Effector CD4-positive, alpha-beta T cell (primary cell): ENCODE results near the gene EXTL2.
"Not testable (repeated sequence)": the region's sequence is repeated elsewhere in the genome, so short reads cannot be mapped to it uniquely, and the experiment has no call there.

Experiments used
- DNase-seq: peaks from one replicate; pipeline ENCODE4 v3.0.0-alpha.2; 2020
- total RNA-seq: gene quantifications from one replicate; lab custom pipeline; 2026; lab: John Stamatoyannopoulos, UW

The EXTL2 gene, protein sequence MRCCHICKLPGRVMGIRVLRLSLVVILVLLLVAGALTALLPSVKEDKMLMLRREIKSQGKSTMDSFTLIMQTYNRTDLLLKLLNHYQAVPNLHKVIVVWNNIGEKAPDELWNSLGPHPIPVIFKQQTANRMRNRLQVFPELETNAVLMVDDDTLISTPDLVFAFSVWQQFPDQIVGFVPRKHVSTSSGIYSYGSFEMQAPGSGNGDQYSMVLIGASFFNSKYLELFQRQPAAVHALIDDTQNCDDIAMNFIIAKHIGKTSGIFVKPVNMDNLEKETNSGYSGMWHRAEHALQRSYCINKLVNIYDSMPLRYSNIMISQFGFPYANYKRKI
- total RNA-seq = 4.3 reads per million, percentile 17 among the genes with 10 or more reads in this experiment

DNA sequence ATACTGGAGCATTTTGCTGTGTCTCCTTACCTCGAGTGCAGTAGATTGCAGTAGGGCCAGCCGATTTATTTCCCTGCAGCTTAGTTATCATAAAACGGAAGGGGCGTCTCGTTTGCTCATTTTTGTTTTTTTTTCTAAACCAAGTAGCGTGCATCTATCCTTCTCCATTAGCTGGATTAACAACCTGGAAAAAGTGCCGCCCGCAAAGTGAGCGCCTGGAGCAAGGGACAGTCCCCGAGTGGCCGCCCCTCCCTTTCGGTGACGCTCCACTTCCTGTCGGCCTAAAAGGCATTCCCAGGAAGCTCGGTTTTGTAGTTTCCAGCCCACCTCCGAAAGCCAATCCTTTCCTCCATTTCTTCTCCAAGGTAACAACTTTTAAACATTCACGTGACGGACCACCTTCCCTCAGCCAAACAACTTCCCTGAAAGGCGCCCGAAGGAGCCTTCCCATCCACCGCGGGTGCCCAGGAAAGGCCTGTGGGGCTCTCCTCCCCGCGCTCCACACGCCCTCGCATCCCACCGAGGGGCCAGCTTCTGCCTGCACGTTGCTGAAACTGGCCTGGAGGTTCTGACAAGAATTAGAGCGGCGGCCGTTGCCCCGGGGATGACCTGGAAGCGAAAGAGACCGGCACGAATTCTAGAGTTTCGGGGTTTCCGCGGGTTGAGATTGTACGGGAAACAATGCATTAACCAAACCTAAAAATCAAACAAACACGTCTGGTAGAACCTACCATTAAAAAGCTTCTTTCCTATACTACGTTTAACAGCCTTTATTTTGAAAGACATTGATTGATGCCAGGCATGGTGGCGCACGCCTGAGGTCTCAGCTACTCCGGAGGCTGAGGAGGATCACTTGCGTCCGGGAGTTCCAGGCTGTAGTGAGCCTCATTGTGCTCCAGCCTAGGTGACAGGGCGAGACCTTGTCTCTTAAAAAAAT lies at the start of gene EXTL2:
EXTL2 (minus strand) TSS at position 240 of the 937 bp plus-strand sequence. CDS start 6,085 bp downstream, outside the sequence.
- DNase-seq = peak; percentile 49

DNA sequence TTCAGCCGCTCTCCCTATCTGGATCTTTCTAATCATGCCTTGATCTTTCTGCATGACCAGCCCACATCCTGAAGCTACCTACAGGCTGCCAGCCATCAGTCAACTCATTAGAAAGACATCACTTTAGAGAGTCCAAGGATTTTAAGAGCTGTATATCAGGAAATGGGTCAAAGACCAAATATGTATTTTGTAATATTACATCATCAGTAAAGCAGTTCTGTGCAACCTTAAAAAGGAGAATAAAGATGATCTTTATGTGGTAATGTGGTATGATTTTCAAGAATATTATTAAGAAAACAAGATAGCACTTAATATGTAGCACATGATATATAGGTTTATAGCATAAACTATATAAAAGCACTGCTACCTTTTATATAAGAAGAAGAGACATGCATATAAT lies 48.9 kb upstream of the EXTL2 start:
- DNase-seq = no peak

DNA sequence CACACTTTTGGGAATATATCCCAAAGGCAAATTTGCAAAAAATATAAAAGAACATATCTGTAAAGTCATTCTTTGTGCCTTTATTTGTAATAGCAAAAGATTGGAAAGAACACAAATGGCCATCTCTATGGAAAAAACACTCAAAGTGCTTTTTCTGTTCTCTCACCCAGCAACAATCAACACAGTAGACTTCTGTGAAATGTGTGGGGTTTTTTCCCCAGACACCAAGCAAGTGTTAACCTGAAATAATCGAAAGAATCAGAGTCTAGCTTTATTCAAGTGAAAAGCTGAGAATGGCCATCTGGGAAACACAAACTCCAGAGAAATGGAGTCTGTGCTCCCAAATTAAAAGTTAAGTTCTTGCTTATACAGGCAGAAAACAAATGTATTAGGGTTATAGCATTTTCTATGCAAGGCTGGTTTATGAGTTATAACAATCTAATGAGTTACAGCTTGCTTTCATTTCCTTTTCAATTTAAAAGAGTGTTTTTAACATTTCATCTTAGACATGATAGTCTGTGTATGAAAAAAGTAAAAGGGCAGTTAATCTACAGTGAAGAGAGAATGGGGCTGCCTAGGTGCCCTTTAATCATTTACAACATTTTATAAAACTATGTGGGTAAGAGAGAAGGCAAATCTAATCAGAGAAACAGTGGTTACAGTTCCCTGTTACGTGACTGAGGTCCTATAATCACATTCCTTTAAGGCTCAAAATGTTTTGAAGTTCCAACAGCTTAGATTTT lies 47.8 kb upstream of the EXTL2 start:
- no peak for DNase-seq

DNA sequence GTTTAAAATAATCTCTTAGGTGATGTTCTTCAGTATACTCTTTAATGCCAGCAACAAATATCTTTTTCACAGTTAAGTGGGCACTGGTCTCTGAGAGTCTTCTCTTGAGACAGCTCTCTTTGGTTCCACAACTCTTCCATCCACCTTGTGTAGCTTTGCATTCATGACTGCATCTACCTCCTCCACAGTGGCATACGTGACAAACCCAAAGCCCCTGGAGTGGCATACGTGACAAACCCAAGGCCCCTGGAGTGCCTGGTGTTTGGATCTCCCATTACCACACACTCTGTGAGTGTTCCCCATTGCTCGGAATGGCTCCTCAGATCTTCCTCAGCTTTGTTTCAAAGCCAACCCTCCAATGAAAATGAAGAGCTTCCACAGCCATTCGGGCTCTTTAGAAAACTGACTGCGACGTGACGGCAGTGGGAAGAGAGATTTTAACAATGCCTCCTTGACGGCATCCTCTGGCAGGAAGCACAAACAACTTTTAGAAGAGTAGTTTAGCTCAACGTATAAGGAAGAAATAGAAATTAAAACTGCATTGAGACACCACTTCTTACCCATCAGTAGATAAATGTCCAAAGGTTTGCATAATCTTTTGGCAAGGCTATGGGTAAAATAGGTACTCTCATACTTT lies 47.1 kb upstream of the EXTL2 start:
- no peak for DNase-seq

DNA sequence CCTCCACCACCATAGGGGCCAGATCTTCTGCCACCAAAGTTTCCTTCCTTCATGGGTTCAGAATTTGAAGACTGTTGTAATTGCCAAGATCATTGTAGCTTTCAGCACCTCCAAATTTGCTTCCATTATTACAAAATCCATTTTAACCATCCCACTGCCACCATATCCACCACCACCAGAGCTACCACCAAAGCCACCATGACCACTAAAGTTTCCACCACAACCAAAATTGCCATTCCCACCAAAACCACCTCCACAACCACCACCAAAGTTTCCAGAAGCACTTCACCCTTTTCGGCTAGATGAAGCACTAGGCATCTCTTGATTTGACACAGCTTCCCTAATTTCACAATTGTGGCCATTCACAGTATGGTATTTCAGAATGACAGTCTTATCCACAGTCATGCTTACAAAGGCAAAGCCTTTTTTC lies 46.5 kb upstream of the EXTL2 start:
- DNase-seq = no peak

DNA sequence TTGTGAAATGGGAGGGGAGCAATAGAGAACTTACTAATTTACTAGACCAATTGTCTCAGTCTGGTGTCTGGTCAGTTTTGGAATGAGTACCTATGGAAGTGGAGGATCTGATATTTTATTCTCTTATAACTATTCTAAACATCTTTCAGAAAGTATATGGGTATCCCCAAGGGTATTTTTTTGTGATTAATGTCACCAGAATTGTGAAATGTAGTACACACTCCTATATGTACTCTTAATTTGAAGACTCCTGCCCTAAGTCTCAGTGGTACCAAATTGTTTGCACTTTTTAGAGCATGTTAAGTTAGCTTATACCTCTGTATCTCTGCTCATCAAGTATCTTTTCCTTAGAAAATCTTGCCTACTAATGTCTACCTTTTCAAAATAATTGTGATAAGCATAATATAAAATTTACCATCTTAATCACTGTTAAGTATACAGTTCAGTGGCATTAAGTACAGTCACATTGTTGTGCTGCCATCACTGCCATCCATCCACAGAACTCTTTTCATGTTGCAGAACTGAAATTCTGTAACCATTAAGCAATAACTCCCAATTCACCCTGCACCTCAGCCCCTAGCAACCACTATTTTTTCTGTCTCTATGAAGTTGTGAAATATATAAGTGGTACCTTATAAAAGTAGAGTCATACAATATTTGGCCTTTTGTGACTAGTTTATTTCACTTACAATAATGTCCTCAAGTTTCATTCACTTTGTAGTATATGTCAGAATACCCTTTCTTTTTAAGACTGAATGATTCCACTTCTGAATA lies 41.7 kb upstream of the EXTL2 start:
- no peak for DNase-seq

DNA sequence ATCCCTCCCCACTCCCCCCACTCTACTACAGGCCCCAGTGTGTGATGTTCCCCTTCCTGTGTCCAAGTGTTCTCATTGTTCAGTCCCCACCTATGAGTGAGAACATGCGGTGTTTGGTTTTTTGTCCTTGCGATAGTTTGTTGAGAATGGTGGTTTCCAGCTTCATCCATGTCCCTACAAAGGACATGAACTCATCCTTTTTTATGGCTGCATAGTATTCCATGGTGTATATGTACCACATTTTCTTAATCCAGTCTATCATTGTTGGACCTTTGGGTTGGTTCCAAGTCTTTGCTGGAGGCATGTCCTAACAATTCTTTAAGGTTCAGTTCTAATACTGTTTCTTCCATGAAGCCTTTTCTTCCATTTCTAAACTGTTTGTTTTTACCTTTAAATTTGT lies 38.9 kb upstream of the EXTL2 start:
- DNase-seq = not testable (repeated sequence)

DNA sequence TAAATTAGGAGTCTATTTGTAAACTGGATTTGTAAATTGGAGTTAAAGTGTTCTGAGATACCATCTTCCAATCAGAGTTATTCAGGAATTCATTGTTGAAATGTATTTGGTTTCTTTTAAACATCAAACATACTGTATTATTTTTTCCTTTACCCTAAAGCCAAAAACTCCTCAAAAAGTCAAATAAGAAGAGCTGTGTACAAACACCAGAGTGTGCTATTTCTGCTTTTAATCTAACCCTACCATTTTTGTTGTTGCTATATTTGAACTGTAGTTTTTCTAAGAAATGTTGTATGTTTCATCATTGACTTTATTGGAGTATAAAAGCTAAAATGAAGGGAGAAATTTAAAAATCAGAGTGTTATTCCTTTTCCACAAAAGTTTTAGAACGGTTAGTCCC lies 37.1 kb upstream of the EXTL2 start:
- DNase-seq = no peak

DNA sequence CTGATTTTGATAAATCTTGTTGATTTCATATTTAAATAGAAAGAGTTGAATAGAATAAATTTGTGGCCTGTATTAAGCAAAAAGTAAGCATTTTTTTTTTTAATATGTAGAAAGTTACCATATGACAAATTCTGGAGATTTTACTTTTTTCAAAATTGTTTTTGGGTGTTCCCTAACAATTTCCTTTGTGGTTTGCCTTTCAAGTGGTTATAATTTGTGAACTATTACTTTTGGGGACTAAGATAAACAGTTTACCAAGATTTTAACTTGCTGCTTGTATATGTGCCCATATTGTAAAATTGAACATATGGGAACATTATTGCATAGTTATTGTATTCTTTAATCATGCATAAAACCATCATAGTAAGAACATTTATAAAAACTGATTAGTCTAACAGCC lies 35.9 kb upstream of the EXTL2 start:
- DNase-seq = no peak

DNA sequence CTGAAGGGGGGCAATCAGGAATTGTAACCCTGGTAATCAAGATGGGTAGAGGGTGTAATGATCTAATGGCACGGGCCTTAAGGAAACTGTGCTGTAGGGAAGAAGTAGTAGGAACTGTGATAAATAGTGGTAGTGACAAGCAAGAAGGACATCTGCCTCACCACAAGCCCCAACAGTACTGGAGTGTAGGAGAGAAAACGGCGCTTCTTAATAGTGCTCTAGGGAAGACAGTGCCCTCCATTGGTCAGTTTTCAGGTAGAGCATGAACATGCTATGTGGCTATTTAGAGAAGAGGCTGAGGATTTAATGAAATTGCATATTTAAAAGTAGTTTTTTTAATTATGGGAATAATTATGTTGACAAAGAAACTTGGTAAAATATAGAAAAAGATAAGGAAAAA lies 33.5 kb upstream of the EXTL2 start:
- DNase-seq = no peak

DNA sequence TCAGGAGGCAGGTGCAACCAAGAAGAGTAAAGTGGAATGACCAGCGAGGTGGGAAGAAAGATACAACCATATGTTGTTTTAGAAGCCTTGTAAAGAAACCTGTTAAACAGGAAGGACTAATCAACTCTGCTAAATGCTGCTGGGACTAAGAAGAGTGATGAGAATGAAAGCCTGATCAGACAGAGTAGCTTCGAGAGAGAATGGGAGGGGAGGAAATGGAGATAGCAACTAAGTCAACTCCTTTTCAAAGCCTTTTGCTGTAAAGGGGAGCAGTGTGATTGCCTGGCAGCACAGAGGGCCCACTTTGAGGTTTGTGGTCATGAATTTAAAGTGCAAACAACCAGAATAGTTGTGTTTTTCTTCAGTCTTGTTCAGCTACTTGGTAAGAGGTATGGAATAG lies 32.6 kb upstream of the EXTL2 start:
- DNase-seq = peak; percentile 30

DNA sequence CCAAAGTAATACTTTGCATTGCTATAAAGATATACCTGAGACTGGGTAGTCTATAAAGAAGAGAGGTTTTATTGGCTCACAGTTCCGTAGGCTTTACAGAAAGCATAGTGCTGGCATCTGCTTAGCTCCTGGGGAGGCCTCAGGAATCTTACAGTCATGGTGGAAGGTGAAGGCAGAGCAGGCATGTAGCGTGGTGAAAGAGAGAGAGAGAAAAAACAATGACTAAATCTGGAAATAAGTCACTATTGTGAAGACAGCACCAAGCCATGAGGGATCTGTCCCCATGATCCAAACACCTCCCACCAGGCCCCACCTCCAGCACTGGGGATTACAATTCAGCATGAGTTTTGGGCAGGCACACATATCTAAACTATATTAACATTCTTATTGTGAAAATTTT lies 31.6 kb upstream of the EXTL2 start:
- DNase-seq = no peak

DNA sequence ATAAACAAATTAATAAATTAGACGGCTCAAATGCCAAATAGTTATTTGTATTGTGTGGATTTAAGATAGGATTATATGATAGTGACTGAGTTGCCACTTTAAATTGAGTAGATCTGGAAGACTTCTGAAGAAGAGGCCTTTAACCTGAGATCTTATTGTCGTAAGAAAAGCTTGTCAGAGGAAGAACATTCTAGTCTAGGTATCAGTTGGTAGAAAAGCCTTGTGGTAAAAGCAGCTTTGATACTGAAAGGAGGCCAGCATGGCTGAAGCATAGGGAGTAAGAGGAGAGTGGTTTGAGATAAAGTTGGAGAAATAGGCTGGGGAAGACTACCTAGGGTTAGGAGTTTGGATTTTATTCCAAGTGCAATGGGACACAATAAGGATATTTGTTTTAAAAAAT lies 30.3 kb upstream of the EXTL2 start:
- no peak for DNase-seq

DNA sequence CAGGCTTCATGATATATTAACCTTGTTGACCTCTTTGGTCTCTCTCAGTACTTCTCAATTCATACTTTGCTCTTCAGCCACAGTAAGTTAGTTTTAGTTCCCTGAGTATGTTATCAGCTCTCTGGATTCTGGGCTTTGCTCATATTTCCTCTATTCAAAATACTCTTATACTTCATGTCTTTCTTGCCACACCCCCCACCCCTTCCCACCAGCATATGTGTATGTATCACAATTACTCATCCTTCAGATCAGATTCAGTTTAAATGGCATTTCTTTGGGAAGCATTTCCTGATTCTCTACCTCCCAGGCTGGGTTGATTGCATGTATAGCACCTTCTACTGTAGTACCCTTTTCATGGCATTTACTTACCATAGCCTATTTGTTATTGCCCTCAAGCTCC lies 29.6 kb upstream of the EXTL2 start:
- no peak for DNase-seq

DNA sequence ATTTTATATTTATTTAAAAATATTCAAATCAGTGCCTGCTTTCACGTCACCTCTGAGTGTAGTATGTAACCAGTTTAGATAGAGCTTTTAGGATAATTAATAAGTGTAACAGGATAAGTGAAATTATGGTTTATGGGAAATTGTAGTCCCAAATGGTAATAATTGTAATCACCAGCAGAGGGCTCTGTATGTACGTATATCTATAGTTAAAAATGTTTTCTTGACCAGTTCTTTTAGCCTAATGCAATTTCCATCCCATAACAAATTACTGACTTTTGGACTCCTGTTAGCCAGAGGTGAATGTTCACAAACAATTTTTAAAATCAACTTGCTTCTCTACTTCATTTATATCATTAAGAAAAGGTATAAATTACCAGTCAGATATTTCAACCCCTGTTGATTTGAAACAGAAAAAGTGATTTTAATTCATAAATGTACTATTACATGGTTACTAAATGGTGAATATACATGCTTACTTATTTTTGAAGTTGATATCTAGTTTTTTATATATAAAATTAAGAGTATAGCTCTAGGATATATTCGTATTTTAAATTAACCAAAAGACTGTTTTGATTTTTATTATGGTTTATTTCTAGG lies 26.6 kb upstream of the EXTL2 start:
- DNase-seq = peak; percentile 17

DNA sequence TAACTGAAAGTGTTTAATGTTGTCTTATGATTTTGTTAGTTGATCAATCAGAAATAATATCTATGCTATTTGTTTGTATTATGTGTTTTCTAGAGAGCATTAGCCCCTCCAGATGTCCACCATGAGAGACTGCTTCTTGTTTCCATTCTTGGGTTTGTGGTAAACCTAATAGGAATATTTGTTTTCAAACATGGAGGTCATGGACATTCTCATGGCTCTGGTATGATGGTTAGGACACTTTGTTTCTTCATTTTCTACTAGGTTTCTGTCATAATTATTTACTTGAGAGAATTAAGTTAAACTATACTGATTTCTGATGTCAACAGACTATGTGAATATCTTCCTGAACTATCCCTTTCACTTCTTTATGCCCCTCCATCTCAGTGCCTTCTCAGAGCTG lies 17.4 kb upstream of the EXTL2 start:
- DNase-seq = no peak

DNA sequence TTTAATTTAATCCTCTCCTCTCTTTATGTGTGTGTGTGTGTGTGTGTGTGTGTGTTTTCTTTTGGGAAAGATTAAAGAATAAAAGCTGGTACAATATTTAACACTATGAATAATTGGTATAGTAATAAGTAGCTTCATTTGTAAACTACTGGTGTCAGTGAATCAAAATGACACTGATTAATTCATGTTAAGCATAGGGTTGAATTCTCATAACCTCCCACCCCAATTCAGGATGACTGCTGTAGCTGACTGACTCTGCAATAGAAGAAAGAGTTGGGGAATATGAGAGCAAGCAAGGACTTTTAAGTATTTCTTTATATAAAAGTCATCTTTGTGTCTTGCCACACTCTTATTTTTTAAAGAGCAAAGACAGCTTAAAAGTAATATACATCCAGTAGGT lies 14.4 kb upstream of the EXTL2 start:
- DNase-seq = no peak

DNA sequence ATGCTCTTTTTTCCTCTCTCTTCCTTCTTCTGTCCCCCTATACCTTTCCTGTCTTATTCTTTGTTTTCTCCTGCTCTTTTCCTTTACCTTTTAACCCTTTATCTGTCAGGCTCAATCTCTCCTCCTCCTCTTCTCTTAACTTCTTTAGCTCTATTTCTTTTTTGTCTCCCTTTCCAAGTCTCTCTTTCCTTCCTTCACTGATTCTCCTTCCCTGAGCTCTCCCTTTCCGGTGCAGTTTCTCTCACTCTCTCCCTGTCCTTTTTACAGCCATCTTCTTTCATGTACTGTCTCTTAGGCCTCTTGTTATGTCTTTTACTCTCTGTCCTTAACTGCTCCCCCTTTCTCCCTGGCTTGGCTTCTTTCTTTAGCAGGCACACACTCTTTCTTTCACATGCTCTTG lies 13.2 kb upstream of the EXTL2 start:
- DNase-seq = no peak

DNA sequence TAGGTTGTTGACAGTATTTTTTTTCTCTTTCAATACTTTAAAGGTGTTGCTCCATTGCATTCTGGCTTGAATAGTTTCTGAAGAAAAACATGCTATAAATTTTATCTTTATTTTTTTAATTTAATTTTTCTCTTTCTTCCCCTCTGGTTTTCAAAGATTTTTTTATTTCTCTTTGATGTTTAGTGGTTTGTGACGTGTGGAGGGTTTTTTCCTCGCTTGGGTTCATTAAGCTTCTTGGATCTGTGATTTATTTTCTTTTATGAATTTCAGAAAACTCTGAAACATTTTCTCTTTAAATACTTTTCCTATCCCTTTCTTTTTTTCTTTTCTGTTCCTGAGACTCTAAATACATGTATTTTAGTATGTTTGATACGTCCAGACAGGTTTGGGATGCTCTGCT lies 10.5 kb upstream of the EXTL2 start:
- DNase-seq = no peak

DNA sequence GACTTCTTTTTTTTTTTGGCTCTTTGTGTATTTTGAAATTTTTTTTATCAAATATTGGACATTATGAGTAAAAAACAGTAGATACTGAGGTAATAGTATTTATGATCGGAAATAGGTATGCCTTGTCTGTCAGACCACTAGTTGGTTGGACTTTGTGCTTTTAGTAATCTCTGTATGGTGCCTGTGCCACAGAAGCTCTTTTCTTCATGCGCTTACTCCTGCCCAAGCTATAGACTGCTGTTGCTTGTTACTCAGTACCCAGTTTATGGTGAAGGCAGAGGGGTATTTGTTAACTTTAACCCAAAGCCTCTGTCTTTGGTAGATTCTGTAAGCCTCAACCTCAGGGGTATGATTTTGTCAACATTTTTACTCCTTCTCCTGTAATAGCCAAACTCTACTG lies 9.9 kb upstream of the EXTL2 start:
- no peak for DNase-seq

DNA sequence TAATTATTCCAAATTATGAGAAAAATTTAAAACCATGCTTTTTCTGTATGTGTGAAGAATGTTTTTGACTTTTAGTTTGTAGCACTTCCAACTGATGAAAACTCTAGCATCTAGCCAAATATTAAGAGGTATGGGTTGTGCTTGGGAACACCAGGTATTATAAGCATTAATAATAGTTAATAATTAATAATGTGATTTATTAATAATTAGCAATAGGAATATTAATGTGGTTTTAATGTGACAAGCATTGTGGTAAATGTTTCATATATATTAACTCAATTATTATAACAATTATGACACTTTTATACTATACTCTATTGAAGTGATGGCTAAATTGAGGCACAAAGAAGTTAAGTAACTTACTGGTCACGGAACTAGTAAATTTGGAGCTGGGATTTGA lies 9.1 kb upstream of the EXTL2 start:
- no peak for DNase-seq
